Kidney (tissue), 14 donors: ENCODE measurements around the gene TMPRSS11D. TPM values are rescaled to one million over a fixed set of nuclear protein-coding genes. Genes with fewer than 3 reads are reported as not detected.

Experiments
- DNase-seq, 5 donors: peaks; one replicate each; pipeline ENCODE4 v3.0.0-alpha.2; 2013 to 2020
- FAIRE-seq: peaks from 2 replicates; lab custom pipeline; 2012; peaks lifted over from hg19 to GRCh38; lab: Jason Lieb, UNC
- H3K27ac ChIP-seq, 2 donors: one replicate each; pipeline ENCODE4 v1.7.0; 2013; ENCODE audit warnings: low read depth in 2 of 2, low read length in 2 of 2, inconsistent platforms in 1 of 2
- H3K27me3 ChIP-seq: one replicate; pipeline ENCODE4 v1.7.1; 2013; ENCODE audit warnings: low read length, inconsistent platforms; ENCODE audit not compliant: control insufficient read depth, insufficient read depth
- H3K36me3 ChIP-seq, 3 donors: one replicate each; pipeline versions ENCODE4 v1.7.0 to v1.7.1; 2013; ENCODE audit warnings: low read length in 3 of 3, control low read depth in 1 of 3, inconsistent platforms in 1 of 3; ENCODE audit not compliant: insufficient read depth in 3 of 3, control insufficient read depth in 2 of 3
- H3K4me1 ChIP-seq, 3 donors: one replicate each; pipeline versions ENCODE4 v1.7.0 to v1.7.1; 2013; ENCODE audit warnings: low read length in 3 of 3, inconsistent platforms in 1 of 3, low read depth in 1 of 3; ENCODE audit not compliant: control insufficient read depth in 2 of 3, insufficient read depth in 2 of 3
- H3K4me3 ChIP-seq, 3 donors: one replicate each; pipeline versions ENCODE4 v1.7.0 to v1.8.1; 2013; ENCODE audit warnings: low read length in 3 of 3, control low read depth in 1 of 3, inconsistent platforms in 1 of 3
- H3K9ac ChIP-seq, 3 donors: one replicate each; pipeline versions ENCODE4 v1.7.0 to v1.7.1; 2013; ENCODE audit warnings: low read length in 3 of 3, control low read depth in 1 of 3, inconsistent platforms in 1 of 3
- H3K9me3 ChIP-seq, 3 donors: one replicate each; pipeline versions ENCODE4 v1.7.0 to v1.7.1; 2013; ENCODE audit warnings: low read length in 3 of 3, control low read depth in 1 of 3, inconsistent platforms in 1 of 3; ENCODE audit not compliant: control insufficient read depth in 2 of 3, insufficient read depth in 1 of 3
- CTCF ChIP-seq: IDR thresholded peaks from 3 replicates; pipeline ENCODE4 v1.5.1; 2012; ENCODE audit warnings: mild to moderate bottlenecking, moderate library complexity, borderline replicate concordance; ENCODE audit not compliant: insufficient read depth; ENCODE audit errors: extremely low read depth
- intact Hi-C: fragments of 100-400 bp; cut with DNase I; formaldehyde crosslinking; loops from one replicate; pipeline ENCODE4 v1.11.1; 2022
- polyA plus RNA-seq: library from polyadenylated mRNA; stranded (reverse); fragments of 350-450 nt; fragmentation: Illumina TruSeq; extraction: RNeasy Lipid Tissue Mini Kit (QIAGEN cat#74804); gene quantifications from one replicate; pipeline ENCODE4 v1.2.3, GENCODE V29; 2014; ENCODE audit warnings: low read depth, low replicate concordance; ENCODE audit not compliant: insufficient read depth
- total RNA-seq: library from RNA; stranded (reverse); fragmentation: NEBNext Ultra II Directional; extraction: Animal tissue kit (Norgen Biotek cat#: 25700); gene quantifications from one replicate; pipeline ENCODE4 v1.2.1, GENCODE V29; 2021
- donor health status: control.
- donor health status: control.
- donor health status: control.
- donor health status: control.
- donor health status: control.
- donor health status: DM: yes; HTN: yes; CAD: no.
- donor health status: Normal renal cell carcinoma (clear cell type).

The TMPRSS11D gene
- total and polyA plus RNA-seq, 2 donors from 2014 or later = not detected

GRCh38 chr4:67787311-67787710 is 96.5 kb downstream of the TMPRSS11D start:
- DNase-seq = no peak
- Histone ChIP-seq H3K9me3 (no peaks in the 10 kb centered on the region), H3K27ac (no peak overlapping the region), H3K9ac (no peak overlapping the region), H3K36me3 (no peaks in the 10 kb centered on the region), H3K4me3 (no peak overlapping the region), H3K4me1 (no peaks in the 10 kb centered on the region), H3K27me3 (no peaks in the 10 kb centered on the region)
- no peak for TF ChIP-seq CTCF
- no peak for FAIRE-seq
- intact Hi-C loops = no loop called here

- intact Hi-C loops = no loop called here
- no peak for DNase-seq
- no peaks in the 10 kb centered on the region for H3K4me1 ChIP-seq
- no peak overlapping the region for H3K27ac ChIP-seq
- TF ChIP-seq CTCF = no peak
- H3K27me3 ChIP-seq = no peaks in the 10 kb centered on the region
- H3K9me3 ChIP-seq = no peaks in the 10 kb centered on the region
- no peak for FAIRE-seq
- no peaks in the 10 kb centered on the region for H3K36me3 ChIP-seq
- no peak overlapping the region for H3K4me3 ChIP-seq
- H3K9ac ChIP-seq = no peak overlapping the region
These were observed 98.3 kb downstream of the TMPRSS11D start for GRCh38 chr4:67785528-67785927.

- FAIRE-seq = no peak
- Histone ChIP-seq H3K27ac (no peak overlapping the region), H3K9ac (no peak overlapping the region), H3K4me1 (no peaks in the 10 kb centered on the region), H3K27me3 (no peaks in the 10 kb centered on the region), H3K9me3 (no peaks in the 10 kb centered on the region), H3K36me3 (no peaks in the 10 kb centered on the region), H3K4me3 (no peak overlapping the region)
- TF ChIP-seq CTCF = no peak
- intact Hi-C loops = no loop called here
- DNase-seq = no peak
These were observed 104.2 kb downstream of the TMPRSS11D start for GRCh38 chr4:67779631-67780030.

- H3K4me1 ChIP-seq = no peaks in the 10 kb centered on the region
- no peak overlapping the region for H3K9ac ChIP-seq
- TF ChIP-seq CTCF = no peak
- H3K27me3 ChIP-seq = no peaks in the 10 kb centered on the region
- no peak overlapping the region for H3K4me3 ChIP-seq
- no peaks in the 10 kb centered on the region for H3K36me3 ChIP-seq
- no peaks in the 10 kb centered on the region for H3K9me3 ChIP-seq
- DNase-seq (peak in 2 of 5 donors; percentile 13 to 19), FAIRE-seq (no peak)
- intact Hi-C loops = no loop called here
- no peak overlapping the region for H3K27ac ChIP-seq
These were observed 107.1 kb downstream of the TMPRSS11D start for GRCh38 chr4:67776746-67777145.
